A673 (cell line): ENCODE results near the gene RSPH9.

Source experiments
- CTCF ChIP-seq: fragments of 300-800, 200-600 bp; sonication (generic); conservative IDR thresholded peaks from 2 replicates; pipeline ENCODE4 v1.5.1; 2017; ENCODE audit warnings: low read depth, mild to moderate bottlenecking, antibody characterized with exemption, low read length, moderate library complexity, mixed read lengths
- EZH2 ChIP-seq: fragments of 200-600 bp; sonication (generic); IDR thresholded peaks from 2 replicates; pipeline ENCODE4 v1.6.1; 2017; ENCODE audit warnings: borderline replicate concordance, low read depth, mild to moderate bottlenecking, mixed read lengths, antibody characterized with exemption, low read length; ENCODE audit not compliant: poor library complexity, severe bottlenecking

- TF ChIP-seq CTCF (peak; percentile 18; the same call in 1 of the 2 replicates), EZH2 (no peak)
These were observed 16.3 kb upstream of the RSPH9 start for GRCh38 chr6:43628393-43629103.
